Tibial artery (tissue), 4 donors: ENCODE results near the gene CFD.
A peak's percentile ranks its signal among the peaks of the same experiment; 100 is the strongest.
"Not testable (repeated sequence)": the region's sequence is repeated elsewhere in the genome, so short reads cannot be mapped to it uniquely, and the experiment has no call there.

Experiments used
- DNase-seq, 2 donors: peaks; one replicate each; pipeline ENCODE4 v3.0.0-alpha.2; 2019
- H3K27ac ChIP-seq, 2 donors: fragments of 200-600 bp; sonication (generic) in 1 of 2; 1 replicate in 1 of 2; 2 replicates in 1 of 2; pipeline ENCODE4 v1.5.1; 2018 to 2019; ENCODE audit warnings: mild to moderate bottlenecking in 1 of 2
- H3K27me3 ChIP-seq, 2 donors: fragments of 200-600 bp; sonication (generic) in 1 of 2; one replicate each; pipeline versions ENCODE4 v1.5.1 to v1.6.0; 2016 to 2019
- H3K36me3 ChIP-seq, 3 donors: fragments of 200-600 bp; sonication (generic) in 2 of 3; one replicate each; pipeline ENCODE4 v1.5.1; 2016 to 2019; ENCODE audit warnings: mild to moderate bottlenecking in 2 of 3
- H3K4me1 ChIP-seq, 4 donors: fragments of 200-600 bp; sonication (generic) in 2 of 4; 1 replicate in 3 of 4; 2 replicates in 1 of 4; pipeline ENCODE4 v1.5.1; 2016 to 2019
- H3K4me3 ChIP-seq, 2 donors: fragments of 200-600 bp; sonication (generic) in 1 of 2; 1 replicate in 1 of 2; 2 replicates in 1 of 2; pipeline ENCODE4 v1.5.1; 2018 to 2019; ENCODE audit warnings: mild to moderate bottlenecking in 2 of 2
- H3K9me3 ChIP-seq, 3 donors: fragments of 200-600 bp; sonication (generic) in 1 of 3; one replicate each; pipeline ENCODE4 v1.5.1; 2016 to 2019
- CTCF ChIP-seq, 2 experiments: fragments of 200-600 bp in 1 of 2; fragments of 450-650 bp in 1 of 2; IDR thresholded peaks; one replicate each; pipeline ENCODE4 v1.5.1; 2017 to 2019; ENCODE audit warnings: antibody characterized with exemption in 2 of 2, mild to moderate bottlenecking in 1 of 2, moderate library complexity in 1 of 2
- intact Hi-C: fragments of 100-400 bp; cut with DNase I; formaldehyde crosslinking; loops from one replicate; pipeline ENCODE4 v1.15.0; 2023; ENCODE audit warnings: low total_unique reads

Gene CFD

GRCh38 chr19:840519-841206 lies 18.8 kb upstream of the CFD start, which contains the start of gene PRTN3:
Gene PRTN3, plus strand, starts transcription at chr19:840999. Its CDS starts 10 bp downstream, at chr19:841009.
- H3K9me3 ChIP-seq, result no peaks in the 10 kb centered on the region
- no peak for DNase-seq
- no peak within 1 kb of the TSS for H3K27ac ChIP-seq
- intact Hi-C loops, result no loop called here
- peaks cover 0 to 77% of the 10 kb centered on the region in 2 donors for H3K27me3 ChIP-seq
- peaks cover 0 to 14% (median 13%) of the 10 kb centered on the region in 4 donors for H3K4me1 ChIP-seq
- no peak within 1 kb of the TSS for H3K4me3 ChIP-seq
- no peaks in the 10 kb centered on the region for H3K36me3 ChIP-seq
- no peak for TF ChIP-seq CTCF (IDR thresholded peaks at IDR 0.05)

- H3K27ac ChIP-seq, H3K36me3 ChIP-seq, intact Hi-C loops, H3K9me3 ChIP-seq, H3K4me3 ChIP-seq, DNase-seq: not testable (repeated sequence)
- H3K4me1 ChIP-seq, result peaks cover 0 to 18% (median 14%) of the 10 kb centered on the region in 4 donors
- H3K27me3 ChIP-seq, result peaks cover 0 to 85% of the 10 kb centered on the region in 2 donors
Measured at GRCh38 chr19:842802-843179, 16.7 kb upstream of the CFD start.

DNA sequence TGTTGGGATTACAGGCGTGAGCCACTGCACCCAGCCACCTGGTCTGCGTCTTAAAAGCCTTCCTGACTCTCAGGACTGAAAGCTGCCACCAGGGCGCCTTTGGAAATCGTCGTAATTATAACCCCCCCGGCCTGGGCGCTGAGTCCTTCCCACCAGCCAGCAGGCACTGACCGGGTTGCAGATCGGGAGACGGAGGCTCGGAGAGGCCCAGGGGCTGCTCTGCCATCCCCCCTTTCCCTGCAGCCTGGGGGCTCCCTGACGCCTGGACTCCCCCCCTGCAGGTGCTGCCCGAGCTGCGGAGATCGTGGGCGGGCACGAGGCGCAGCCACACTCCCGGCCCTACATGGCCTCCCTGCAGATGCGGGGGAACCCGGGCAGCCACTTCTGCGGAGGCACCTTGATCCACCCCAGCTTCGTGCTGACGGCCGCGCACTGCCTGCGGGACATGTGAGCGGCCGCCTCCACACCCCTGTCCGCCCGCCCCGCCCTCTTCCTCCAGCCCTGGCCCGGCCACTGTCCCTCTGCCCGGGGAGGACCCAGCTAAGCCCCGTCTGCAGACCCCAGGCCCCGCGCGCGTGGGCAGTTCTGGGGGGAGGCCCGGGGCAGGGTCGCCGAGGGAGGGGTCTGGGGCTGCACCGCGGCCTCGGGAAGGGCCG lies 16.2 kb upstream of the CFD start:
- peak overlapping the region in 1 of 2 donors; percentile 8 for H3K4me3 ChIP-seq
- no peak for TF ChIP-seq CTCF (IDR thresholded peaks at IDR 0.05)

DNA sequence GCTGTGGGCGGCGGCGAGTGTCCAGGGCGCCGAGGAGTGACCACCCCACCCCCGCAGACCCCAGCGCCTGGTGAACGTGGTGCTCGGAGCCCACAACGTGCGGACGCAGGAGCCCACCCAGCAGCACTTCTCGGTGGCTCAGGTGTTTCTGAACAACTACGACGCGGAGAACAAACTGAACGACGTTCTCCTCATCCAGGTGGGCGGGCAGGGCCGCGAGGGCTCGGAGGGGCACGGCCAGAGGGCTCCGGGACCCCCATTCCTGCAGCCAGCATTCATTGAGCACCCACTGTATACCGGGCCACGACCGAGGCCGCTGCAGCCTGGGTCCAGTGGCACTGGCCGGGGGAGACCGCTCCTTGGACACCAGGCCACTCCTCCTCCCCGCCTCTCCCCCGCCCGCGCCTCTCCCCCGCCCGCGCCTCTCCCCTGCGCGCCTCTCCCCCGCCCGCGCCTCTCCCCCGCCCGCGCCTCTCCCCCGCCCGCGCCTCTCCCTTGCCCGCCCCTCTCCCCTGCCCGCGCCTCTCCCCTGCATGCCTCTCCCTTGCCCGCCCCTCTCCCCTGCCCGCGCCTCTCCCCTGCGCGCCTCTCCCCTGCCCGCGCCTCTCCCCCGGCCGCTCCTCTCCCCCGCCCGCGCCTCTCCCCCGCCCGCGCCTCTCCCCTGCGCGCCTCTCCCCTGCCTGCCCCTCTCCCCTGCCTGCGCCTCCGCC lies 15.5 kb upstream of the CFD start:
- peaks cover 0 to 20% (median 16%) of the 10 kb centered on the region in 4 donors for H3K4me1 ChIP-seq
- TF ChIP-seq CTCF (IDR thresholded peaks at IDR 0.05), result no peak
- no peak overlapping the region for H3K27ac ChIP-seq
- H3K27me3 ChIP-seq, result peaks cover 0 to 87% of the 10 kb centered on the region in 2 donors
- H3K9me3 ChIP-seq, result no peaks in the 10 kb centered on the region
- peak overlapping the region in 1 of 2 donors; percentile 8 for H3K4me3 ChIP-seq
- H3K36me3 ChIP-seq, result no peaks in the 10 kb centered on the region
- no peak for DNase-seq
- intact Hi-C loops, result no loop called here

More for the DNA sequence above, 16.2 kb upstream of the CFD start:
- Histone ChIP-seq H3K4me1 (peaks cover 0 to 20% (median 16%) of the 10 kb centered on the region in 4 donors), H3K27ac (no peak overlapping the region), H3K9me3 (no peaks in the 10 kb centered on the region), H3K36me3 (no peaks in the 10 kb centered on the region), H3K27me3 (peaks cover 0 to 89% of the 10 kb centered on the region in 2 donors)
- intact Hi-C loops, result no loop called here
- no peak for DNase-seq

- no peaks in the 10 kb centered on the region for H3K9me3 ChIP-seq
- no peak overlapping the region for H3K27ac ChIP-seq
- intact Hi-C loops, result no loop called here
- no peaks in the 10 kb centered on the region for H3K36me3 ChIP-seq
- TF ChIP-seq CTCF (IDR thresholded peaks at IDR 0.05), result no peak
- peaks cover 0 to 20% (median 14%) of the 10 kb centered on the region in 4 donors for H3K4me1 ChIP-seq
- no peak for DNase-seq
- peaks cover 0 to 81% of the 10 kb centered on the region in 2 donors for H3K27me3 ChIP-seq
- no peak overlapping the region for H3K4me3 ChIP-seq
Measured at GRCh38 chr19:844546-844971, 14.9 kb upstream of the CFD start.
